HG03064 (cell line): ENCODE data around the gene KCNMA1.

Experiments used
- ATAC-seq: cut with Tn5 transposase; IDR thresholded peaks from one replicate; pipeline ENCODE4 v1.9.1; 2021; ENCODE audit warnings: low read depth; ENCODE audit not compliant: unreplicated experiment

KCNMA1 gene

GRCh38 chr10:77180104-77180503 is 457.5 kb downstream of the KCNMA1 start:
- ATAC-seq, result no peak

- no peak for ATAC-seq
These were observed 458.5 kb downstream of the KCNMA1 start for GRCh38 chr10:77179015-77179695.

DNA sequence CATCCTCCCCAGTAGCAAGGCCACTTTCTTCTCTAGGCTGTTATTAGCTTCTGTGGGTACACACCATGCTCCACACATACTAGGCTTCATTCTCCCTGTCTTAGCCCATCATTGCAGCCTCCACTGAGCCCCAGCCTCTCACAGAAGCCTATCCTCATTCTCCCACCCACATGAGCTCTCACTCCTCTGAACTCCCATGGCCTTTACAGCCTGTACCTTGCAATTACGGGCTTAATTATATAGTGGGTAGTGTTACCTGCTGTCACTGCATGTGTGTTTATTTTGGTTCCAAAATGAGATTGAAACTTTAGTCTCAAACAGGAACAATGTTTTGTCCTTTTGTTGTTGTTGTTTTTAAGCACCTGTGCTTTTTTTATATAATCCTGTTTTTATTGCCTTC is 460.0 kb downstream of the KCNMA1 start:
- ATAC-seq, result no peak

- ATAC-seq, result no peak
These were observed 460.4 kb downstream of the KCNMA1 start for GRCh38 chr10:77177161-77177560.

DNA sequence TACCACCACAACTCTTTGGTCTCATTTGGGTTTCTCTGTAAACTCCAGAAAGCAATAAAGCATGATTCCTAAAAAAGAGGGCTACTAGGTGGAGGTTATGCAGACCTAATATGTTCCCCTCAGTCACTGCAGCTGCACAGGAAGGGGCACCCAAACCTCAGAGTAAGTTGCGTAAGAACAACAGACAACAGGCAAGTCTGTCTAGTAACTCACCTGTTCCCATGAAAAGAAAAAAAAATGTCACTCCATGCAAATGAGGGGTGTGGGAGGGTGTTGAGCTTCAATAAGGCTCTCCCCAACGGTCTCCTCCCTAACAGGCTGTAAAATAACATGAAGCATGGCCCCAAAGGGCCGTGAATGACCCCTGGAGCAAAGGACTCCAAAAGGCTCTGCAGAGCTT is 461.4 kb downstream of the KCNMA1 start:
- no peak for ATAC-seq

DNA sequence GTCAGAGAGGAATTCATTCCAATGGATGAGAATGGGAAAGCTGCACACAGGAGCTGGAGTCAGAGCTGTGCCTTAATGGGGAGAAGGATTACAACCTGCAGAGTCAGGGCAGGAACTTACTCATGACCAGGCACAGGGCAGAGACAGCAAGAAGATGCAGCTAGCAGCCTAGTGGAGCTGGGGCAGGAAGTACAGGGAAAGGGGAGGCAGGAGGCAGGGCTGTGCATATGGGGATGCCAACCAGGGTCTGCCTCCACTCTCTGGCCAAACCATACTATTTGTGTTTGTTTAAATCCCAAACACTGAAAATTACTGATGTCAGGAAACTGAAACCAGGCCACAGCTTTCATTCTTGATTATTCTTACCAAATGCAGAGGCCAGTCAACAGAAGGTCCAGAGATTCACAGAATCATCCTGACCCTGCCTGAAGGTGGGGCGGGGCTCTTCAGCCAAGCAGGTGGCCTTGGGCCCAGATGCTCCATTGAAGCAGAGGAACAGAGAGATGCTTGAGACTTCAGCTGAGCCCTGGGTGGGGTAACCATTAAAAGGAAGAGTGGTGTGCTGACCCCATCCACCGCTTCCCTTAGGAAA is 461.9 kb downstream of the KCNMA1 start:
- no peak for ATAC-seq

- no peak for ATAC-seq
These were observed 463.8 kb downstream of the KCNMA1 start for GRCh38 chr10:77173615-77174461.

DNA sequence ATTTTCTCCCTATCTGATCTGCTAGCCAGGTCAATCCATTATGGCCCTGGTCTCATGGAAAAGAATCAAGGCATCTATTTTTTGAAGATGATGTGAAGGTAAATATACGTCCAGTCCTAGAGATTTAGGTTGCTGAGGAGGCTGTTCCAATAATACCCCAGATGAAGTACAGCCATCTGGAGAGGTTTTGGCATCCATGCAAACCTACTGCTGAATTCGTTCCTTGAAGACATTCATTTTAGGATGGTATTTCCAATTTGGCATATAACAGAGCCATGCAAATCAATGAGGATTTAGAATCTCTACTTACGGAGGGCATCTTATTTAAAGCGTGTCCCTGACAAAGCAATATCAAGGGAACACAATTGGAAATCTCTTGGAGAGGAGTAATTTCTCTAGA is 465.5 kb downstream of the KCNMA1 start:
- no peak for ATAC-seq

GRCh38 chr10:77168861-77169260 is 468.7 kb downstream of the KCNMA1 start:
- ATAC-seq, result no peak

DNA sequence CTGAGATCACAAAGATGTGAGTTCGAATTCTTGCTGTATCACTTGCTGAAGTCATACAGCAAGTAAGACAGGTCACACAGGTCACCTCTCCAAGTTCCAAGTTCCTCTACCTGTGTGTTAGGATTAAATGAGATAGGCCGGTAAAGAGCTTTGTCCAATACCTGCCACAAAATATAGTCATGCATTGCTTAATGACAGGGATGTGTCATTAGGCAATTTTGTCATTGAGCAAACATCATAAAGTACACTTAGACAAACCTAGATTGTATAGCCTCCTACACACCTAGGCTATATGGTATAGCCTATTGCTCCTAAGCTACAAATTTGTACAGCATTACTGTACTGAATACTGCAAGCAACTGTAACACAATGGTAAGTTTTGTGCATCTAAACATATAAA is 469.4 kb downstream of the KCNMA1 start:
- ATAC-seq, result no peak

DNA sequence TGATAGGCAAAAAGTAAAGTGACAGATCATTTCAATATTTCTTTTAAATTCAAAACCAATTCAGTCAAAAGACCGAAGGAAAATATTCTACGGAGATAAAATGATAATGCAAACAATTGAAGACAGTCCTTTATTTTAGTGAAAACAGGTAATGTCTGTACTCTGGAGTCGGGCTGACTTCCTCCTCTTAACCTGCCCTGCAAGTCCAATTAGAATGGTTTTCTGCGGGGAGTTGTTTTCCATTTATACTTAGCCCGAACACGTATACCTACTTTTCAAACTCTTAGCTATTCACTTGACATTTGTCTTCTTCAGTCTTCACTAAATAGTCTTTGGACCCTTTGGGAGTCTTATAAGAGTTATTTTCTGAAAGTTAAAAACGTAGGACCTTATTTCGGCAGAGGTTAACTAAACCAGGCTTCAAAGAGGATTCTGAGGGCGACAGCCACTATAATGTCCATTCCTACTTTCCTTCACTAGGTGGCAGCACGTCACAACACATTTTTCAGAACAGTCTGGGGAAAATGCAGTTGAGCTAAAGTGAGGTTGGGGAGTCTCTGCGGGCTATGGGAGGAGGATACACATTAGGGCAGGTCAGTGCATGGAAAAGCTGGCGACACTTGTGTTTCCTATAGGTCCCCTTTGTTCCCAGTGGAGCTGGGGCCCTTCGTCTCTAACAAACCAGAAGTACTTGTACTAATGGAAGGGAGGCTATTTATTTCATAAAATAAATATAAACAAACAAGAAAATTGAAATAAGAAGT is 472.0 kb downstream of the KCNMA1 start:
- ATAC-seq, result no peak

DNA sequence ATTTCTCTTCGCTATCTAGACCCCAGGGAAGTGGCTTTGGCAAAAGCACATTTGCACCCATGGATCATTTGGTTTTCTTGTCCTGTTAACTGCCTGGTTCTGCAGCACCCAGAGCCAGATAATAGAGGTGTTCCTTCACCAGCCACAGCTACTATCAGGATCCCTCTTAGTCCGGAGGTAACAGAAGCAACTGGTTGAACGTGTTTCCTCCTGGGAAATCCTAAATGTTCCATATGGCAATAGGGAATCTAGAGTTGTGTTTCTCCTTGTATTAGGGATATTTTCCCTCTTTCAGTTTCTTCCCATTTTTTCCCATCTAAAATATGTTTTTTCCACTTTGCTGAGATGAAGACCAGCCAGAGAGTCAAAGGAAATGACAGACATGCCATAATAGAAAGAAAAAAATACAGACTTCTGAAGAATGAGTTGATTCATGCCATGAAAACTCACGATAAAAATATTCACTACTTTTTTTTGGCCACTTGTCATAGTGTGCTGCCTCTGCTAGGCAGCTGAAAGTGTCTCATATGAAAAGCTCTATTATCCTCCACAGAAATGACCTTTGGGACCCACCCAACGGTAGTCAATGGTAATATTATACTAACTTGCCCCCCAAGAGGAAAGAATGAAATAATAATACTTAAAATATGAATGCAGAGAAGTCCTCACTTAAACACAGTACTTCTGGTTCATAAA is 472.8 kb downstream of the KCNMA1 start:
- no peak for ATAC-seq

DNA sequence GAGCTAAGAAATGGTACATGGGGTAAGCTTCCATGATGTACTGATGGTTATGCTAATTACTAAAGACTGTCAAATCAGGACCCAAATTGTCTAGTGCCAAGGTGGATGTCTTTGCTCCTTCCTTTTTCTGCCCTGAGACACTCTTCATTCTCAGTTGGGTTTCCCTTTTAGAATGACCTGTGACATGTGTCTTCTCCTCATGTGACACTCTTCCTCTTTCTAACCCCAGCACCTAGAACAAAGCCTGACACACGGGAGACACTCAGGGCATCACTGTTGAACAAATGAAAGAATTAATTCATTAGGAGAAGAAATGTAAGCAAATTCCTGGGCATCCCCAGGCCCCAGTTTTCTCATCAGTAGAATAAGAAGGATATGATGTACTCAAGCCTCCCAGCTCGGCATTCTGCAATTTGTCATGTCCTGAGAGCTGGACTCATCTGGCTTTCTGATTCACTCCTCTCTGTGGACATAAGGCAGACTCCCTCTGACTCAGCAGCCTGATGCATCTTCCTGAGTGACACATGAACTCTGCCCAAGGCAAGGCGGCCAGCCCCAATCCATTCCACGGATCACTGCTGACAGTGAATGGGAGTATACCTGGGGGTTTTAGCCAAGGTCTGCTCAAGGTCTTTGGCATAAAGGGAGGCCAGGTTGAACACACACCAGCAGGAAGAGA is 473.8 kb downstream of the KCNMA1 start:
- no peak for ATAC-seq

DNA sequence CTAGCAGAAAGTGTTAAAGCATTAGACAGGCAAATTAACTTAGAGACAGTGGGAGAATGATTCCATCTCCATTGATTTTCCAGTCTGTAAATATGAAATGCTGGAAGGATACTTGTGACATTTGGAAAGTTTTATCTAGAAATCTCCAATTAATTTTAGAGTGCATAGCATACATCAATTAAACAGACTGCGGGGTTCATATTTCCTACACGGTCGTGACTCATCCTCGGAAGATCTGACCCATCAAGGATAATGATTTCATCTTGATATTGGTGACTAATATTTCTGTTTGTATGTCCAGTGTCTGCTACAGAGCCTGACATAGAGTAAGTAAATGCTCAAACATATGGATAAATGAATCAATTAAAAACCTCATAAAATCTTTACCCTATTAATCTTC is 474.9 kb downstream of the KCNMA1 start:
- ATAC-seq, result no peak

DNA sequence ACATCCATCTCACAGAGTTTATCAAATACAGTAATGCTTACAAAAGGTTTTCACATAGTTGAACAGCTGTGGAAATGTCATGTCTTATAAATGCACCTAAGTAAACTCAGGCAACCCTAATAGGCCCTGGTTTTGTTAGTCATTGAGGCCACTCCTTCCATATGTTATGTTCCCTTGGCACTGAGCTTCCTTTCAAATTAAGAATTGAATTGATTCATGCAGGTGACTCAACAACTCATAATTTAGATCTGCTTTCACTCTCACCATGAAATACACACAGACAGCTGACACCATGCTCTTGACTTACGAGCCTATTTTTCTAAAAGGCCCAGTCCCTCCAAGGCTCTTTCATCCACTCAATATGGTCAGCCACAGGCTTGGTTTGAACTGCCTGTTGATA is 476.9 kb downstream of the KCNMA1 start:
- ATAC-seq, result no peak

DNA sequence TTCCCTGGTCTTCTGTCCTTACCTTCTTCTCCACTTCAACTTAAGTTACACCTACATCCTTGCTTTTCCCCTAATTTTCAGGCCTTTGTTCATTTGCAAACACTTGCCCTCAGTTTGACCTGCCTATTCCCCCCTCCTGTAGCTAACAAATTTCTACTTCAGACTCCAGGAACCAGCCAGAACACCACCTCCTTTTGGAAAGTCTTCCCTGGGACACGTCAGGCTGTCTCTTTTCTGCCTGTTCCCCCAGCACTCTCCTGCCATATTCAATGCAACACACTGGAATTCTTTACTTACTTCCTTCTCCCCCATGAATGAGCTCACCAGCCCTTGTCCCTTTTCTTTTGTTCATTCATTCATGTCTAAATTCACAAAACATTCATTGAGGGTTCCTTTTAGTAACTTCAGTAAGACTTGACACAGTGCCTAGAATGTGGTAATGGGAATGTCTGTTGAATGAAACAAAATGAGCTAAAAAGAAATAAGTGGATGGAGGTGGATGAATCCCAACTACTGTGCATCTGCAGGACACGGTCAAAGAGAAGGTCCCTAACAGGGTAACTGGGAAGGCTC is 478.0 kb downstream of the KCNMA1 start:
- ATAC-seq, result no peak

DNA sequence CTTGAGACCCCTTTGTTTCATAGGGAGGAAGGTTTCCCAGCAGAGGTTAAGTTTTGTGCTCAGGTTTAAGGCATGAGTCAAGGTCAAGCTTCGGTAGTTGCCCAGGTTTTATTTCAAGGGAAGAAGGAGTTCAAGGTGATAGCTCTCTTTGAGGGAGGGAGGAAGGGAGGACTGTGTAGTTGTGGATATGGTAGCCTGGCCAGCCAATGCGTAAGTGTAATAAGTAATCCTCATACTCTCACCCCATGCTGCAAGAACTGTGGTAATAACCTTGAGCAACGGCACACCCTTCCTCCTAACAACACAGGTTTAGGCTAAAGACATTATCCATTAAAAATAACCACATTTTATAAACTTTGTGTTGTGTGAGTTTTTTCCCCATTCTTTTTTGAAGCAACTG is 478.9 kb downstream of the KCNMA1 start:
- no peak for ATAC-seq

DNA sequence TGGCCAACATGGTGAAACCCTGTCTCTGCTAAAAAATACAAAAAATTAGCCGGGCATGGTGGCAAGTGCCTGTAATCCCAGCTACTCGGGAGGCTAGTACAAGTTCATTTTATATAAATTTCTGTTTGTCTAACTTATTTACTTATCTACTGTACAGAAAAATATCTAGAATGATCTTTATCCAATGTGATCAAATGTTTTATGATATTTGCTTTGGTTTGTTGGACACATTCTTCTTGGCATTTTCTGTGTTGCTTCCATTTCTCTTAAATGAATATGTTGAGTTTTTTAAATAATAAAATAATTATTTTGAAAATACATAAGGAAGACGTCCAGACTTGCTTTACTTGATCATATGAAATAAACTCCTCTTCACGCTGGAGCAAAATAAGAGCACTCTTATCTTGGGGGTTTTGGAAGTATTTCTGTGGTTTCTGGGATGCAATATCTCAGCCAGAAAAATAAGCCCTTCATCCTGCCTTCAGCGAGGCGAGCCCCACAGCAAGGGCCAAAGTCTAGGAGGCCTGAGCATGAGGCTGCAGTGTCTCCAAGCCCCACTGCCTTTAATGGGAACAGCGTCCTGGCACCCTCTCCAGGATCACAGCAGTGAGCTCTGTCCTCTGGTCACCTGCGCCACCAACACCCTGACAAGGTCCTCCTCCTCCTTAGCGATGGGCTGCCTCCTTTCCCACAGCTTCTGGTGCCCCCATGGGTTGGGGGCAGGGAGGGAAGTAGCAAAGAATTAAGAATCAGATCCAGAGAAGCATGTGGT is 480.2 kb downstream of the KCNMA1 start:
- ATAC-seq, result no peak

DNA sequence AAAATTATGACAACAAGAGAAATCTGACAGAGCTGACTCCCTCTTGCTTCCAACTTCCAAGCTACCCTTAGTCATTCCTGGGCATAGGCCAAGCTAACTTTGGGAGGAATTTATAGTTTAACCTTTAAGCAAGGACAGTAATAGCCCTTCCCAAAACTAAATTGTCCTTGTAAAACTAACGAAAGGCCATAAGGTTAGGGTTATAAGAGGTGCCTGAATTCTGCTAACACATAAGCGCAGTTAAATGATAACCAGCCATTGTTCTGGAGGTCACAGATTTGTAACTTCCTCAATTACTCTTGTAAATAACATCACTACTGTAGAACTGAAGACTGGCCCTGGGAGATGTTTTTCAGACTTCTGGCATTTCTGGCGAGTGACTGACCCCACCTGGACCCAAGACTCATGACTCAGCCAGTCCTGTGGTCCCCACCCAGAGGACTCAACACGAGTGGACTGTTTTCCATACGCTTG is 481.2 kb downstream of the KCNMA1 start:
- ATAC-seq, result no peak
